Gastrocnemius medialis (tissue), 4 donors: ENCODE results near the gene TMUB1. TPM values are rescaled to one million over a fixed set of nuclear protein-coding genes. Genes with fewer than 3 reads are reported as not detected.

ENCODE experiments used
- ATAC-seq, 2 donors: fragments of 150-250 bp; one replicate each; pipeline ENCODE4 v1.9.1; 2016
- DNase-seq, 2 donors: peaks; one replicate each; pipeline ENCODE4 v3.0.0-alpha.2; 2019
- H3K27ac ChIP-seq, 4 donors: fragments of 200-600 bp; sonication (generic); 1 replicate in 1 of 4; 2 replicates in 3 of 4; pipeline ENCODE4 v1.5.1; 2016 to 2018; ENCODE audit warnings: mild to moderate bottlenecking in 2 of 4, moderate library complexity in 1 of 4
- H3K27me3 ChIP-seq, 3 donors: fragments of 200-600 bp; sonication (generic) in 2 of 3; 1 replicate in 1 of 3; 2 replicates in 2 of 3; pipeline versions ENCODE4 v1.5.1 to v1.6.0; 2016 to 2019; ENCODE audit warnings: mild to moderate bottlenecking in 1 of 3, moderate library complexity in 1 of 3
- H3K36me3 ChIP-seq, 2 donors: fragments of 200-600 bp; sonication (generic) in 1 of 2; one replicate each; pipeline ENCODE4 v1.5.1; 2017 to 2018
- H3K4me1 ChIP-seq, 2 donors: fragments of 200-600 bp; sonication (generic) in 1 of 2; one replicate each; pipeline ENCODE4 v1.5.1; 2016 to 2017; ENCODE audit warnings: mild to moderate bottlenecking in 2 of 2
- H3K4me3 ChIP-seq, 4 donors: fragments of 200-600 bp; sonication (generic) in 3 of 4; 1 replicate in 1 of 4; 2 replicates in 3 of 4; pipeline ENCODE4 v1.5.1; 2016 to 2019; ENCODE audit warnings: mild to moderate bottlenecking in 2 of 4
- H3K9me3 ChIP-seq, 3 donors: fragments of 200-600 bp; sonication (generic) in 2 of 3; 1 replicate in 1 of 3; 2 replicates in 2 of 3; pipeline ENCODE4 v1.5.1; 2016 to 2019
- CTCF ChIP-seq, 5 experiments: fragments of 450-650 bp in 3 of 5; fragments of 200-600 bp in 2 of 5; sonication (generic) in 2 of 5; IDR thresholded peaks in 4 of 5; conservative IDR thresholded peaks in 1 of 5; 1 replicate in 4 of 5; 2 replicates in 1 of 5; pipeline ENCODE4 v1.5.1; 2016 to 2019; ENCODE audit warnings: antibody characterized with exemption in 5 of 5, mild to moderate bottlenecking in 3 of 5, moderate library complexity in 3 of 5
- POLR2A ChIP-seq, 2 donors: fragments of 450-650 bp; IDR thresholded peaks; one replicate each; pipeline ENCODE4 v1.6.1; 2017; ENCODE audit warnings: antibody characterized with exemption in 2 of 2, mild to moderate bottlenecking in 2 of 2, moderate library complexity in 2 of 2
- in situ Hi-C, 4 donors: fragments of 200-750 bp; cut with MboI; loops; one replicate each; pipeline versions ENCODE4 v1.15.0 to v1.8.0; 2017; ENCODE audit warnings: low sequenced_read_pairs in 4 of 4
- intact Hi-C: fragments of 100-400 bp; cut with DNase I; formaldehyde crosslinking; loops from one replicate; pipeline ENCODE4 v1.15.1; 2023; ENCODE audit warnings: low total_unique reads
- total RNA-seq, 4 donors: library from RNA; depleted of rRNA; stranded (reverse); fragments of >200 nt; gene quantifications; one replicate each; pipeline versions ENCODE4 v1.1.0 to v1.2.3, GENCODE V29; 2016

The TMUB1 gene
- total RNA-seq, 4 donors from 2014 or later: 55.5 to 137 (median 97.4) TPM

- DNase-seq (no peak), ATAC-seq (no peak)
- H3K36me3 ChIP-seq: peaks cover 0 to 54% of the 10 kb centered on the region in 2 donors
- intact Hi-C loops: no loop called here
- H3K27me3 ChIP-seq: no peaks in the 10 kb centered on the region
- H3K27ac ChIP-seq: no peak overlapping the region
- H3K4me1 ChIP-seq: peaks cover 4 to 20% of the 10 kb centered on the region in 2 donors
- no peak overlapping the region for H3K4me3 ChIP-seq
- no peaks in the 10 kb centered on the region for H3K9me3 ChIP-seq
- in situ Hi-C loops: no loop called here
- TF ChIP-seq CTCF (IDR thresholded peaks at IDR 0.05 in 4 of 5, conservative IDR thresholded peaks at IDR 0.05 in 1 of 5) (no peak), POLR2A (IDR thresholded peaks at IDR 0.05) (no peak)
Measured at GRCh38 chr7:151065516-151065915, 17.8 kb downstream of the TMUB1 start.

- Histone ChIP-seq H3K4me3 (no peak overlapping the region), H3K36me3 (peaks cover 0 to 49% of the 10 kb centered on the region in 2 donors), H3K4me1 (peaks cover 8 to 26% of the 10 kb centered on the region in 2 donors), H3K9me3 (no peaks in the 10 kb centered on the region), H3K27ac (no peak overlapping the region), H3K27me3 (no peaks in the 10 kb centered on the region)
- in situ Hi-C loops (no loop called here), intact Hi-C loops (no loop called here)
- TF ChIP-seq POLR2A (IDR thresholded peaks at IDR 0.05) (no peak), CTCF (IDR thresholded peaks at IDR 0.05 in 4 of 5, conservative IDR thresholded peaks at IDR 0.05 in 1 of 5) (no peak)
- DNase-seq: no peak
- no peak for ATAC-seq
Measured at GRCh38 chr7:151064993-151065392, 18.3 kb downstream of the TMUB1 start.

- H3K9me3 ChIP-seq: no peaks in the 10 kb centered on the region
- H3K4me3 ChIP-seq: no peak overlapping the region
- peaks cover 0 to 43% of the 10 kb centered on the region in 2 donors for H3K36me3 ChIP-seq
- no peak for ATAC-seq
- in situ Hi-C loops (no loop called here), intact Hi-C loops (no loop called here)
- no peak for TF ChIP-seq POLR2A (IDR thresholded peaks at IDR 0.05)
- no peak overlapping the region for H3K27ac ChIP-seq
- no peaks in the 10 kb centered on the region for H3K27me3 ChIP-seq
- DNase-seq: no peak
- H3K4me1 ChIP-seq: peaks cover 8 to 27% of the 10 kb centered on the region in 2 donors
Measured at GRCh38 chr7:151064454-151064853, 18.8 kb downstream of the TMUB1 start.

GRCh38 chr7:151063212-151063561 is 20.1 kb downstream of the TMUB1 start:
- peaks cover 0 to 36% of the 10 kb centered on the region in 2 donors for H3K36me3 ChIP-seq
- in situ Hi-C loops (no loop called here), intact Hi-C loops (no loop called here)
- H3K4me1 ChIP-seq: peaks cover 13 to 35% of the 10 kb centered on the region in 2 donors
- H3K27me3 ChIP-seq: no peaks in the 10 kb centered on the region
- H3K9me3 ChIP-seq: no peaks in the 10 kb centered on the region
- H3K4me3 ChIP-seq: peak overlapping the region in 2 of 4 donors; percentile 29 to 35
- peak overlapping the region; percentile 54 to 76 (median 71) for H3K27ac ChIP-seq
- ATAC-seq (peak; percentile 23 to 27), DNase-seq (peak in 1 of 2 donors; percentile 65)
- TF ChIP-seq POLR2A (IDR thresholded peaks at IDR 0.05): no peak
- no peak for TF ChIP-seq CTCF (IDR thresholded peaks at IDR 0.05 in 4 of 5, conservative IDR thresholded peaks at IDR 0.05 in 1 of 5)

- Histone ChIP-seq H3K27me3 (no peaks in the 10 kb centered on the region), H3K36me3 (peaks cover 0 to 31% of the 10 kb centered on the region in 2 donors), H3K27ac (peak overlapping the region; percentile 54 to 76 (median 71)), H3K4me1 (peaks cover 13 to 36% of the 10 kb centered on the region in 2 donors), H3K9me3 (no peaks in the 10 kb centered on the region), H3K4me3 (peak overlapping the region in 2 of 4 donors; percentile 29 to 35)
- in situ Hi-C loops (no loop called here), intact Hi-C loops (no loop called here)
- TF ChIP-seq CTCF (IDR thresholded peaks at IDR 0.05 in 4 of 5, conservative IDR thresholded peaks at IDR 0.05 in 1 of 5) (no peak), POLR2A (IDR thresholded peaks at IDR 0.05) (no peak)
- DNase-seq (no peak), ATAC-seq (no peak)
Measured at GRCh38 chr7:151062399-151063211, 20.7 kb downstream of the TMUB1 start.
